Measurements from ENCODE around the gene C4orf50. TPM values are rescaled to one million over a fixed set of nuclear protein-coding genes. Genes with fewer than 3 reads are reported as not detected.

C4orf50 gene
- total and polyA plus RNA-seq, 10 of the 15 experiments (the other 5 are each of a cell fraction or from before 2014, with no cell fraction given), result 0.04 to 0.09 (median 0.05) TPM; not detected in 3

DNA sequence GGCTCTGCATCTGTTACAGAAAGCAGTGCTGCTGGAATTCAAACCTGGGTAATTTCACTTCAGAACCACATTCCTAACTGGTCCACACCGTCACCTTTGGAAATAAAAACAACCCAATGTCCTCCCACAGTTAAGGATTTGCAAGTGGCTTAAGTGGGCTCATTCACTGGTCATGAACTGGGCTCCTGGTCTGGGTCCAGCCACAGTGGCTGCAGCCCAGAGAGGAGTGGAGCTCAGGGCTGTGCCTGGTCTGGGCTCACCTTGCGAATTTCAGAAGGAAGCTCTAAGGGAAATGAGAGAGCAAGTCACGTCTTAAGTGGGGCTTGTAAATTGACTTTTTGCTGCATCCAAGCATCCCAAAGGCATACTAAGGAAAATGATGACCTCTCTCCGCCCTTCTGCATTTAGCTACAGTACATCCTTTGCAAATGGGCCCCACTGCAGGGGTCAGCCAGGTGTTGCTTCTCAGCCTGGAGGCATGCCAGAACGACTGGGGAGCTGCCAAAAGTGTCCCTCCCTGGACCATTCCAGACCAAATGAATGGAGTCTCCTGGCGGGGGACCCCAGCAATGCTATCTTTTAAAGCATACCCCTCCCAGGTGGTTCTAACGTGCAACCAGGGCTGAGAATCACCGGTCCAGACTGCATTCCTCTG, 99.8 kb downstream of the C4orf50 start:
- H3K9ac ChIP-seq (ENCODE audit: control insufficient read depth, insufficient read depth, low read length), result no peak overlapping the region
- WGBS (ENCODE audit: insufficient coverage, insufficient replicate concordance, low lambda C conversion rate, missing lambda C conversion rate), result 5% methylated on average over 8 of the region's 8 CpGs
- DNase-seq (ENCODE audit: low read depth, low spot score), result no peak
- no peaks in the 10 kb centered on the region; the same call in 2 of the 3 replicates for H3K9me3 ChIP-seq (replicated peaks; ENCODE audit: control insufficient read depth, insufficient read depth, low read length)
- ChIA-PET RAD21 (ENCODE audit: unreplicated experiment) (no interaction called here), CTCF (no interaction called here), POLR2A (no interaction called here), SMC1A (ENCODE audit: uncharacterized antibody, unreplicated experiment) (no interaction called here)
- H3K36me3 ChIP-seq (ENCODE audit: control insufficient read depth in 2 of 2, insufficient read depth in 2 of 2, low read length in 1 of 2), result no peaks in the 10 kb centered on the region
- FAIRE-seq, result no peak
- no TSS peak for BruUV-seq (replicated peaks)
- TF ChIP-seq, protein P1, sequence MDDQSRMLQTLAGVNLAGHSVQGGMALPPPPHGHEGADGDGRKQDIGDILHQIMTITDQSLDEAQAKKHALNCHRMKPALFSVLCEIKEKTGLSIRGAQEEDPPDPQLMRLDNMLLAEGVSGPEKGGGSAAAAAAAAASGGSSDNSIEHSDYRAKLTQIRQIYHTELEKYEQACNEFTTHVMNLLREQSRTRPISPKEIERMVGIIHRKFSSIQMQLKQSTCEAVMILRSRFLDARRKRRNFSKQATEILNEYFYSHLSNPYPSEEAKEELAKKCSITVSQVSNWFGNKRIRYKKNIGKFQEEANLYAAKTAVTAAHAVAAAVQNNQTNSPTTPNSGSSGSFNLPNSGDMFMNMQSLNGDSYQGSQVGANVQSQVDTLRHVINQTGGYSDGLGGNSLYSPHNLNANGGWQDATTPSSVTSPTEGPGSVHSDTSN (IDR thresholded peaks at IDR 0.05; ENCODE audit: insufficient replicate concordance, low read depth, low read length), result no peak
- TF ChIP-seq, protein P2, sequence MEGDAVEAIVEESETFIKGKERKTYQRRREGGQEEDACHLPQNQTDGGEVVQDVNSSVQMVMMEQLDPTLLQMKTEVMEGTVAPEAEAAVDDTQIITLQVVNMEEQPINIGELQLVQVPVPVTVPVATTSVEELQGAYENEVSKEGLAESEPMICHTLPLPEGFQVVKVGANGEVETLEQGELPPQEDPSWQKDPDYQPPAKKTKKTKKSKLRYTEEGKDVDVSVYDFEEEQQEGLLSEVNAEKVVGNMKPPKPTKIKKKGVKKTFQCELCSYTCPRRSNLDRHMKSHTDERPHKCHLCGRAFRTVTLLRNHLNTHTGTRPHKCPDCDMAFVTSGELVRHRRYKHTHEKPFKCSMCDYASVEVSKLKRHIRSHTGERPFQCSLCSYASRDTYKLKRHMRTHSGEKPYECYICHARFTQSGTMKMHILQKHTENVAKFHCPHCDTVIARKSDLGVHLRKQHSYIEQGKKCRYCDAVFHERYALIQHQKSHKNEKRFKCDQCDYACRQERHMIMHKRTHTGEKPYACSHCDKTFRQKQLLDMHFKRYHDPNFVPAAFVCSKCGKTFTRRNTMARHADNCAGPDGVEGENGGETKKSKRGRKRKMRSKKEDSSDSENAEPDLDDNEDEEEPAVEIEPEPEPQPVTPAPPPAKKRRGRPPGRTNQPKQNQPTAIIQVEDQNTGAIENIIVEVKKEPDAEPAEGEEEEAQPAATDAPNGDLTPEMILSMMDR (IDR thresholded peaks at IDR 0.05 in 2 of 3, conservative IDR thresholded peaks at IDR 0.05 in 1 of 3; ENCODE audit: control insufficient read depth in 2 of 3, extremely low read depth in 1 of 3, insufficient read depth in 1 of 3, low read depth in 3 of 3, low read length in 3 of 3), result no peak
- TF ChIP-seq SUPT20H (IDR thresholded peaks at IDR 0.05; ENCODE audit: borderline replicate concordance, control insufficient read depth, low read depth, low read length), result no peak
- TF ChIP-seq ZNF622 (IDR thresholded peaks at IDR 0.05), result no peak
- no peak for TF ChIP-seq ZNF24 (IDR thresholded peaks at IDR 0.05)
- TF ChIP-seq SREBF1 (IDR thresholded peaks at IDR 0.05; ENCODE audit: low read length), result no peak
- no peak for TF ChIP-seq HCFC1 (IDR thresholded peaks at IDR 0.05; ENCODE audit: low read length)
- no peak for TF ChIP-seq CBX5 (IDR thresholded peaks at IDR 0.05; ENCODE audit: low read depth)
- no peak for TF ChIP-seq FOXM1 (IDR thresholded peaks at IDR 0.05; ENCODE audit: low read depth, low read length)
- no peak for TF ChIP-seq MEF2A (IDR thresholded peaks at IDR 0.05; ENCODE audit: insufficient read depth, low read depth, low read length)
- no peak for TF ChIP-seq NFIC (IDR thresholded peaks at IDR 0.05; ENCODE audit: low read depth, low read length)
- TF ChIP-seq, protein P3, sequence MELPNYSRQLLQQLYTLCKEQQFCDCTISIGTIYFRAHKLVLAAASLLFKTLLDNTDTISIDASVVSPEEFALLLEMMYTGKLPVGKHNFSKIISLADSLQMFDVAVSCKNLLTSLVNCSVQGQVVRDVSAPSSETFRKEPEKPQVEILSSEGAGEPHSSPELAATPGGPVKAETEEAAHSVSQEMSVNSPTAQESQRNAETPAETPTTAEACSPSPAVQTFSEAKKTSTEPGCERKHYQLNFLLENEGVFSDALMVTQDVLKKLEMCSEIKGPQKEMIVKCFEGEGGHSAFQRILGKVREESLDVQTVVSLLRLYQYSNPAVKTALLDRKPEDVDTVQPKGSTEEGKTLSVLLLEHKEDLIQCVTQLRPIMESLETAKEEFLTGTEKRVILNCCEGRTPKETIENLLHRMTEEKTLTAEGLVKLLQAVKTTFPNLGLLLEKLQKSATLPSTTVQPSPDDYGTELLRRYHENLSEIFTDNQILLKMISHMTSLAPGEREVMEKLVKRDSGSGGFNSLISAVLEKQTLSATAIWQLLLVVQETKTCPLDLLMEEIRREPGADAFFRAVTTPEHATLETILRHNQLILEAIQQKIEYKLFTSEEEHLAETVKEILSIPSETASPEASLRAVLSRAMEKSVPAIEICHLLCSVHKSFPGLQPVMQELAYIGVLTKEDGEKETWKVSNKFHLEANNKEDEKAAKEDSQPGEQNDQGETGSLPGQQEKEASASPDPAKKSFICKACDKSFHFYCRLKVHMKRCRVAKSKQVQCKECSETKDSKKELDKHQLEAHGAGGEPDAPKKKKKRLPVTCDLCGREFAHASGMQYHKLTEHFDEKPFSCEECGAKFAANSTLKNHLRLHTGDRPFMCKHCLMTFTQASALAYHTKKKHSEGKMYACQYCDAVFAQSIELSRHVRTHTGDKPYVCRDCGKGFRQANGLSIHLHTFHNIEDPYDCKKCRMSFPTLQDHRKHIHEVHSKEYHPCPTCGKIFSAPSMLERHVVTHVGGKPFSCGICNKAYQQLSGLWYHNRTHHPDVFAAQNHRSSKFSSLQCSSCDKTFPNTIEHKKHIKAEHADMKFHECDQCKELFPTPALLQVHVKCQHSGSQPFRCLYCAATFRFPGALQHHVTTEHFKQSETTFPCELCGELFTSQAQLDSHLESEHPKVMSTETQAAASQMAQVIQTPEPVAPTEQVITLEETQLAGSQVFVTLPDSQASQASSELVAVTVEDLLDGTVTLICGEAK (IDR thresholded peaks at IDR 0.05; ENCODE audit: borderline replicate concordance), result no peak
- no peak for TF ChIP-seq TCF7 (IDR thresholded peaks at IDR 0.05; ENCODE audit: borderline replicate concordance)
- TF ChIP-seq SRF (IDR thresholded peaks at IDR 0.05; ENCODE audit: low read depth in 2 of 2, low read length in 2 of 2), result no peak
- no peak for TF ChIP-seq HDAC2 (IDR thresholded peaks at IDR 0.05)
- TF ChIP-seq SUZ12 (IDR thresholded peaks at IDR 0.05; ENCODE audit: unreplicated experiment), result no peak
- H4K20me1 ChIP-seq (ENCODE audit: control insufficient read depth, insufficient read depth), result no peaks in the 10 kb centered on the region
- no peak for ATAC-seq
- no peaks in the 10 kb centered on the region for H3K27me3 ChIP-seq (replicated peaks in 1 of 2; ENCODE audit: control insufficient read depth in 2 of 2, insufficient read depth in 2 of 2, low read length in 1 of 2)
- no peak overlapping the region for H3K27ac ChIP-seq (ENCODE audit: control insufficient read depth, insufficient read depth)
- intact Hi-C loops (cut with micrococcal nuclease; ENCODE audit: unreplicated experiment), result no loop called here
- H3K4me2 ChIP-seq (ENCODE audit: control insufficient read depth, insufficient read depth), result no peak overlapping the region
- H2AFZ ChIP-seq (ENCODE audit: control insufficient read depth, low read depth, low read length), result no peak overlapping the region
- no peak overlapping the region for H3K4me3 ChIP-seq
- H3K79me2 ChIP-seq (ENCODE audit: control insufficient read depth, insufficient read depth, low read length), result no peaks in the 10 kb centered on the region
- H3K4me1 ChIP-seq (ENCODE audit: control insufficient read depth, insufficient read depth, low read length), result no peaks in the 10 kb centered on the region
- in situ Hi-C loops (cut with MboI), result no loop called here

All from GM12878 (cell line).